ENCODE data around the gene AHDC1. TPM values are rescaled to one million over a fixed set of nuclear protein-coding genes. Genes with fewer than 3 reads are reported as not detected.
A peak's percentile ranks its signal among the peaks of the same experiment; 100 is the strongest.

Gene AHDC1
- total and polyA plus RNA-seq, 2 of the 13 experiments (the other 11 are each of a cell fraction or from before 2014, with no cell fraction given): 1.0 to 2.7 TPM

- TF ChIP-seq ZNF773 (CRISPR knock-in tag; IDR thresholded peaks at IDR 0.05; ENCODE audit: borderline replicate concordance) (no peak; the same call in 1 of the 2 replicates), GABPB1 (CRISPR knock-in tag; IDR thresholded peaks at IDR 0.05) (peak; percentile 81), ZNF367 (CRISPR knock-in tag; IDR thresholded peaks at IDR 0.05; ENCODE audit: borderline replicate concordance) (no peak), ZNF230 (CRISPR knock-in tag; IDR thresholded peaks at IDR 0.05) (peak; percentile 76; the same call in 1 of the 2 replicates), ZNF224 (CRISPR knock-in tag; IDR thresholded peaks at IDR 0.05) (no peak), E2F1 (CRISPR knock-in tag; IDR thresholded peaks at IDR 0.05) (peak; percentile 86), ATF1 (CRISPR knock-in tag; IDR thresholded peaks at IDR 0.05) (peak; percentile 82), ARID4A (CRISPR knock-in tag; IDR thresholded peaks at IDR 0.05; ENCODE audit: borderline replicate concordance) (peak; percentile 79; the same call in 1 of the 2 replicates), NPAS2 (CRISPR knock-in tag; IDR thresholded peaks at IDR 0.05; ENCODE audit: borderline replicate concordance) (no peak), ZSCAN22 (CRISPR knock-in tag; IDR thresholded peaks at IDR 0.05) (no peak), HOXA7 (CRISPR knock-in tag; IDR thresholded peaks at IDR 0.05) (no peak), MXI1 (IDR thresholded peaks at IDR 0.05; ENCODE audit: borderline replicate concordance, low read depth, low read length) (peak; percentile 47; the same call in 1 of the 3 replicates), REL (CRISPR knock-in tag; conservative IDR thresholded peaks at IDR 0.05) (0 out of 2 replicates have a peak, but pooled peaks have one; percentile 31), ZKSCAN1 (IDR thresholded peaks at IDR 0.05; ENCODE audit: low read length) (no peak), HOMEZ (CRISPR knock-in tag; IDR thresholded peaks at IDR 0.05; ENCODE audit: low read depth) (no peak), SRSF1 (optimal IDR thresholded peaks at IDR 0.05; ENCODE audit: low read depth, low read length) (peak; percentile 64), ZNF446 (CRISPR knock-in tag; IDR thresholded peaks at IDR 0.05) (0 out of 2 replicates have a peak, but pooled peaks have one; percentile 48), ZNF274 (CRISPR knock-in tag; IDR thresholded peaks at IDR 0.05) (peak; percentile 63; the same call in 1 of the 2 replicates), ZNF10 (CRISPR knock-in tag; IDR thresholded peaks at IDR 0.05; ENCODE audit: borderline replicate concordance, low read depth) (no peak), SMAD1 (CRISPR knock-in tag; IDR thresholded peaks at IDR 0.05; ENCODE audit: borderline replicate concordance, low read depth) (no peak), ZBTB1 (CRISPR knock-in tag; IDR thresholded peaks at IDR 0.05; ENCODE audit: borderline replicate concordance) (no peak), SIN3A (IDR thresholded peaks at IDR 0.05; ENCODE audit: borderline replicate concordance, low read depth, low read length) (peak; percentile 18; the same call in 1 of the 2 replicates), PCBP2 (optimal IDR thresholded peaks at IDR 0.05; ENCODE audit: low read depth, low read length, poor library complexity, severe bottlenecking) (no peak)
These were observed 113.8 kb downstream of the AHDC1 start, which contains the start of gene WASF2 (continued) for GRCh38 chr1:27489973-27490741.

Measured in HepG2 (cell line).